Measurements from ENCODE around the gene TMEM101.

TMEM101 gene

DNA sequence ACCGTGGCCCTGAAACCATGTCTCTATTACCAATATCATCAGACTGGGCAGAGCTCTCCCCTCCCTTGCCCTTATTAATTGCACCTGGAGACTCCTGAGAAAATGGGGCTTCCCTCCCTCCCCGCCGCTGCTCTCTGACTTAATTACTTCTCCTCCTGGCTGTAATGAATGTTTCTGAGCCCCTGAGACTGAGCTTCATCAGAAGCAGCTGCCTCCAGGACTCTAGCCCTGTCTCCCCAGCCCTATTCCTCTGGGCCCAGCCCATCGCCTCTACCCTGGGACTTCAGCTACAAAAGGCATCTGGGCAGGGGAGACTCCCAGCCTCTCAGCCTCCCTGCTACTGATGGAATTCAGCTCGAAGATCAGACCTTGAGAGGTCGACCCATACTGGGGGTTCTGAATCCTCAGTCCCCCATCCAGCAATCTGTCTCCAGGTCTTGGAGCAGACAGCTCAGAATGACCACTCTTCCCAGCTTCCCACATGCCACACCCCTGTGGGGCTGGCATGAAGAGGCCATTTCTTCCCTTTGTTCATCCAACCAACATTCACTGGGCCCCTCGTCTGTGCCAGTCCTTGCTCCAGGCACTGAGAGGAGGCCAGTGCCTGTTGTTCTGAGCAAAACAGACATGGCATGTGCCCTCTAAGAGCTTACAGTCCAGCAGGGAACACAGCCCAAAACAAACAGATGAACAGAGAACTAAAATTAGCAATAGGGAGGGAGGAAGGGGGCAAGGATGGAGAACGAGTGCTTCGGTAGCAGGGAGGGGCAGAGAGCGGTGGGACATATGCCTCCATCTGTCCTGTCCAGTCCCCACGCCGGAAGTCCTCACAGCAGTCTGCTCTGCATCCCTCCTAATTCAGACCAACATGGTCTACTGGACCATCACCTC is 27.4 kb downstream of the TMEM101 start:
- ChIA-PET POLR2A (no interaction called here), CTCF (interaction anchor here (0.6 to 2.5 kb wide), 7 partner anchors 8 to 143 kb away, joined by 3 to 15 read pairs (median 4); partner anchors contain the start of gene PPY)
- no peaks in the 10 kb centered on the region; the same call in 1 of the 2 replicates for H3K4me1 ChIP-seq (ENCODE audit: control insufficient read depth, insufficient read depth, low read length)
- no peak overlapping the region for H3K4me3 ChIP-seq (ENCODE audit: low read depth, low read length)
- TF ChIP-seq ZNF548 (tag by site-specific recombination; IDR thresholded peaks at IDR 0.05) (peak; percentile 68), PBX3 (CRISPR knock-in tag; IDR thresholded peaks at IDR 0.05) (no peak)
- no peaks in the 10 kb centered on the region for H3K9me3 ChIP-seq (ENCODE audit: control insufficient read depth, insufficient read depth, low read depth, low read length)
- no peak overlapping the region for H3K27ac ChIP-seq (ENCODE audit: extremely low read depth, low read depth, low read length)
- H3K36me3 ChIP-seq (ENCODE audit: control insufficient read depth in 2 of 2, insufficient read depth in 1 of 2, low read length in 2 of 2): no peaks in the 10 kb centered on the region

DNA sequence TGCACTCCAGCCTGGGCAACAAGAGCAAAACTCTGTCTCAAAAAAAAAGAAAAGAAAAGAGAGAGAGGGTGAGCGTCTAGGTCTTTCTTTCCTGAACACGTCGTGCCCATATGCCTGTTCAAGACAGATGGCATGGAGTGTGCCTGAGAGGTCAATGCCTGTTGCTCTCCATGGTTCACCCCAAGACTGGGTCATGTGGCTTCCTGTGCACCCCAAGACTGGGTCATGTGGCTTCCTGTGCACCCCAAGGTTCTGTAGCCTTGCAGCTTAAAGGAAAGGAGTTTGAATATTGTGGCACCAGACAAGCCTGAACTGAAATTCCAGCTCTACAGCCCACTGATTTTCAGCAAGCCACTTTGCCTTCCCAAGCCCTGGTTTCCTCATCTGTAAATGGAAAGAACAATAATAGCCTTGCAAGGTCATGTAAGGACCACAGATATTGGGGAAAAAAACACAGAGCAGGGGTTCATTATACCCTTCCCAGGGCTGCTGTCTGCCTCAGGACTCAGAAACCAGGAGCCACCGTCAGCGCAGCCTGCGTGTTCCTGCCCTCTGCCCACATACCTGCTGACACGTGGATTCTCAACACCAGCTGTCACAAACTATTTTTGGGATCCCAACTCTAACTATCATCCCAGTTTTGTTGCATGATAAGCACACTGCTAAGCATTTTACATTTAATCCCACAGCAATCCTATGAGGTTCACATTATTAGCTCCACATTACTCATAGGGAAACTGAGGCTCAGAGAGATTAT is 28.4 kb downstream of the TMEM101 start:
- TF ChIP-seq ZFP3 (tag by site-specific recombination; IDR thresholded peaks at IDR 0.05; ENCODE audit: low read depth) (no peak), ZNF223 (tag by site-specific recombination; IDR thresholded peaks at IDR 0.05) (no peak), GFI1B (tag by site-specific recombination; IDR thresholded peaks at IDR 0.05) (no peak), ZNF184 (tag by site-specific recombination; IDR thresholded peaks at IDR 0.05) (no peak), ZNF114 (tag by site-specific recombination; IDR thresholded peaks at IDR 0.05) (no peak), ZNF501 (tag by site-specific recombination; IDR thresholded peaks at IDR 0.05) (no peak), ZNF266 (tag by site-specific recombination; IDR thresholded peaks at IDR 0.05; ENCODE audit: low read depth) (no peak), ZNF654 (tag by site-specific recombination; IDR thresholded peaks at IDR 0.05; ENCODE audit: low read depth) (no peak), ZNF791 (tag by site-specific recombination; IDR thresholded peaks at IDR 0.05) (no peak), ZBTB6 (tag by site-specific recombination; IDR thresholded peaks at IDR 0.05) (no peak), ZNF473 (tag by site-specific recombination; IDR thresholded peaks at IDR 0.05) (no peak), ZNF514 (tag by site-specific recombination; IDR thresholded peaks at IDR 0.05) (no peak), ZNF132 (tag by site-specific recombination; IDR thresholded peaks at IDR 0.05; ENCODE audit: borderline replicate concordance) (no peak), ZNF707 (tag by site-specific recombination; IDR thresholded peaks at IDR 0.05) (no peak), ZNF341 (tag by site-specific recombination; IDR thresholded peaks at IDR 0.05; ENCODE audit: low read depth) (no peak), PBX3 (CRISPR knock-in tag; IDR thresholded peaks at IDR 0.05) (no peak)
- TF ChIP-seq, protein P1, sequence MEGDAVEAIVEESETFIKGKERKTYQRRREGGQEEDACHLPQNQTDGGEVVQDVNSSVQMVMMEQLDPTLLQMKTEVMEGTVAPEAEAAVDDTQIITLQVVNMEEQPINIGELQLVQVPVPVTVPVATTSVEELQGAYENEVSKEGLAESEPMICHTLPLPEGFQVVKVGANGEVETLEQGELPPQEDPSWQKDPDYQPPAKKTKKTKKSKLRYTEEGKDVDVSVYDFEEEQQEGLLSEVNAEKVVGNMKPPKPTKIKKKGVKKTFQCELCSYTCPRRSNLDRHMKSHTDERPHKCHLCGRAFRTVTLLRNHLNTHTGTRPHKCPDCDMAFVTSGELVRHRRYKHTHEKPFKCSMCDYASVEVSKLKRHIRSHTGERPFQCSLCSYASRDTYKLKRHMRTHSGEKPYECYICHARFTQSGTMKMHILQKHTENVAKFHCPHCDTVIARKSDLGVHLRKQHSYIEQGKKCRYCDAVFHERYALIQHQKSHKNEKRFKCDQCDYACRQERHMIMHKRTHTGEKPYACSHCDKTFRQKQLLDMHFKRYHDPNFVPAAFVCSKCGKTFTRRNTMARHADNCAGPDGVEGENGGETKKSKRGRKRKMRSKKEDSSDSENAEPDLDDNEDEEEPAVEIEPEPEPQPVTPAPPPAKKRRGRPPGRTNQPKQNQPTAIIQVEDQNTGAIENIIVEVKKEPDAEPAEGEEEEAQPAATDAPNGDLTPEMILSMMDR (tag by site-specific recombination; IDR thresholded peaks at IDR 0.05): no peak
- TF ChIP-seq, protein P2, sequence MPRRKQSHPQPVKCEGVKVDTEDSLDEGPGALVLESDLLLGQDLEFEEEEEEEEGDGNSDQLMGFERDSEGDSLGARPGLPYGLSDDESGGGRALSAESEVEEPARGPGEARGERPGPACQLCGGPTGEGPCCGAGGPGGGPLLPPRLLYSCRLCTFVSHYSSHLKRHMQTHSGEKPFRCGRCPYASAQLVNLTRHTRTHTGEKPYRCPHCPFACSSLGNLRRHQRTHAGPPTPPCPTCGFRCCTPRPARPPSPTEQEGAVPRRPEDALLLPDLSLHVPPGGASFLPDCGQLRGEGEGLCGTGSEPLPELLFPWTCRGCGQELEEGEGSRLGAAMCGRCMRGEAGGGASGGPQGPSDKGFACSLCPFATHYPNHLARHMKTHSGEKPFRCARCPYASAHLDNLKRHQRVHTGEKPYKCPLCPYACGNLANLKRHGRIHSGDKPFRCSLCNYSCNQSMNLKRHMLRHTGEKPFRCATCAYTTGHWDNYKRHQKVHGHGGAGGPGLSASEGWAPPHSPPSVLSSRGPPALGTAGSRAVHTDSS (tag by site-specific recombination; IDR thresholded peaks at IDR 0.05): no peak
- TF ChIP-seq, protein P3, sequence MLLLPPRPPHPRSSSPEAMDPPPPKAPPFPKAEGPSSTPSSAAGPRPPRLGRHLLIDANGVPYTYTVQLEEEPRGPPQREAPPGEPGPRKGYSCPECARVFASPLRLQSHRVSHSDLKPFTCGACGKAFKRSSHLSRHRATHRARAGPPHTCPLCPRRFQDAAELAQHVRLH (tag by site-specific recombination; IDR thresholded peaks at IDR 0.05): no peak
- TF ChIP-seq, protein P4, sequence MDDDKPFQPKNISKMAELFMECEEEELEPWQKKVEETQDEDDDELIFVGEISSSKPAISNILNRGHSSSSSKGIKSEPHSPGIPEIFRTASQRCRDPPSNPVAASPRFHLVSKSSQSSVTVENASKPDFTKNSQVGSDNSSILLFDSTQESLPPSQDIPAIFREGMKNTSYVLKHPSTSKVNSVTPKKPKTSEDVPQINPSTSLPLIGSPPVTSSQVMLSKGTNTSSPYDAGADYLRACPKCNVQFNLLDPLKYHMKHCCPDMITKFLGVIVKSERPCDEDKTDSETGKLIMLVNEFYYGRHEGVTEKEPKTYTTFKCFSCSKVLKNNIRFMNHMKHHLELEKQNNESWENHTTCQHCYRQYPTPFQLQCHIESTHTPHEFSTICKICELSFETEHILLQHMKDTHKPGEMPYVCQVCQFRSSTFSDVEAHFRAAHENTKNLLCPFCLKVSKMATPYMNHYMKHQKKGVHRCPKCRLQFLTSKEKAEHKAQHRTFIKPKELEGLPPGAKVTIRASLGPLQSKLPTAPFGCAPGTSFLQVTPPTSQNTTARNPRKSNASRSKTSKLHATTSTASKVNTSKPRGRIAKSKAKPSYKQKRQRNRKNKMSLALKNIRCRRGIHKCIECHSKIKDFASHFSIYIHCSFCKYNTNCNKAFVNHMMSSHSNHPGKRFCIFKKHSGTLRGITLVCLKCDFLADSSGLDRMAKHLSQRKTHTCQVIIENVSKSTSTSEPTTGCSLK (tag by site-specific recombination; IDR thresholded peaks at IDR 0.05): no peak
- H3K4me3 ChIP-seq (ENCODE audit: low read depth, low read length): no peak overlapping the region
- no peaks in the 10 kb centered on the region; the same call in 1 of the 2 replicates for H3K4me1 ChIP-seq (ENCODE audit: control insufficient read depth, insufficient read depth, low read length)
- POLR2A ChIA-PET: interaction anchor here (0.6 kb wide), 1 partner anchor 17 kb away, joined by 6 read pairs; no protein-coding TSS in a partner anchor
- CTCF ChIA-PET: interaction anchor here (0.6 to 2.5 kb wide), 5 partner anchors 9 to 142 kb away, joined by 3 to 15 read pairs (median 4); partner anchors contain the start of gene PPY
- no peaks in the 10 kb centered on the region for H3K36me3 ChIP-seq (ENCODE audit: control insufficient read depth in 2 of 2, insufficient read depth in 1 of 2, low read length in 2 of 2)
- no peaks in the 10 kb centered on the region for H3K9me3 ChIP-seq (ENCODE audit: control insufficient read depth, insufficient read depth, low read depth, low read length)
- H3K27ac ChIP-seq (ENCODE audit: extremely low read depth, low read depth, low read length): no peak overlapping the region
